SJSA1 (cell line): ENCODE results near the gene JMJD7. TPM values are rescaled to one million over a fixed set of nuclear protein-coding genes. Genes with fewer than 3 reads are reported as not detected.

Source experiments
- DNase-seq, 2 experiments: peaks; one replicate each; pipeline ENCODE4 v3.0.0-alpha.2; 2015 to 2020; ENCODE audit warnings: low spot score in 2 of 2, low read depth in 1 of 2
- H3K27ac ChIP-seq: fragments of 250-450 bp; sonication (Bioruptor Pico); 2 replicates; pipeline ENCODE4 v1.5.1; 2020; ENCODE audit warnings: mild to moderate bottlenecking, moderate library complexity
- H3K27me3 ChIP-seq: fragments of 250-450 bp; sonication (Bioruptor Pico); replicated peaks from 2 replicates; pipeline ENCODE4 v1.5.1; 2020; ENCODE audit warnings: mild to moderate bottlenecking, moderate library complexity
- H3K36me3 ChIP-seq: fragments of 250-450 bp; sonication (Bioruptor Pico); 2 replicates; pipeline ENCODE4 v1.5.1; 2020; ENCODE audit warnings: mild to moderate bottlenecking
- H3K4me1 ChIP-seq: fragments of 250-450 bp; sonication (Bioruptor Pico); replicated peaks from 2 replicates; pipeline ENCODE4 v1.6.1; 2021; ENCODE audit warnings: mild to moderate bottlenecking
- H3K4me3 ChIP-seq: fragments of 250-450 bp; sonication (Bioruptor Pico); 2 replicates; pipeline ENCODE4 v1.5.1; 2020; ENCODE audit warnings: mild to moderate bottlenecking
- H3K9me3 ChIP-seq: fragments of 250-450 bp; sonication (Bioruptor Pico); replicated peaks from 2 replicates; pipeline ENCODE4 v1.5.1; 2020; ENCODE audit warnings: mild to moderate bottlenecking
- total RNA-seq: library from RNA; depleted of rRNA; stranded (reverse); fragments of >200 nt; shearing (Covaris generic); gene quantifications from 2 replicates; pipeline ENCODE4 v1.2.3, GENCODE V29; 2014

JMJD7 gene
- total RNA-seq, 1 experiment from 2014 or later = 9.4 TPM

DNA sequence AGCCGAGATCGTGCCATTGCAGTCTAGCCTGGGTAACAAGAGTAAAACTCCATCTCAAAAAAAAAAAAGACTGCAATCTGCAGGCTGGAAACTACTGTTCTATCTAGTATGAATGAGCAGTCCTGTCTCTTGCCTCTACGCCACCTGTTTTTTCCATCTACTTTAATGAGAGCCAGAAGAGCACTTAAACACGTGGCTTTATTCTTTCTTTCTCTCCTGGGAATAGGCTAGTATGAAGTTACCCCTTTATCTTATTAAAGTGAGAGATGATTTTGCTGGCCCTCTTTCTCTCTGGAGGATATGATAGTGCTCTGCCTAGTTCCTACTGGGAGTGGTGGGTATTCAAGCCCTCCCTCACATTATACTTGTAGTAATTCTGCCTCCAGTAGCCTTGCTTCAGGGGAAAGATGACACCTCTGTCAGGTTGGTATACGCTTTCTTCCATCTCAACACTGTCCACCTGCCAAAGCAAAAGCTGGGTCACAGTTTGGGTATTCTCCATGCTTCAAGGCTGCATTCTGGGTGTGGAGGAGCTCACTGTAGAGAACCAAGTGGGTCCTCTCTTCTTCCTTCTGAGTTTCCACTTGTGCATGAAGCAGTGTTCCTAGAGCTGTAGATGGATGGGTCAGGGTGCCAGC lies 35.8 kb upstream of the JMJD7 start:
- Histone ChIP-seq H3K27me3 (no peaks in the 10 kb centered on the region), H3K9me3 (no peaks in the 10 kb centered on the region), H3K4me1 (peaks cover 53% of the 10 kb centered on the region), H3K27ac (peak overlapping the region; percentile 86), H3K4me3 (no peak overlapping the region), H3K36me3 (no peaks in the 10 kb centered on the region)
- DNase-seq = no peak

DNA sequence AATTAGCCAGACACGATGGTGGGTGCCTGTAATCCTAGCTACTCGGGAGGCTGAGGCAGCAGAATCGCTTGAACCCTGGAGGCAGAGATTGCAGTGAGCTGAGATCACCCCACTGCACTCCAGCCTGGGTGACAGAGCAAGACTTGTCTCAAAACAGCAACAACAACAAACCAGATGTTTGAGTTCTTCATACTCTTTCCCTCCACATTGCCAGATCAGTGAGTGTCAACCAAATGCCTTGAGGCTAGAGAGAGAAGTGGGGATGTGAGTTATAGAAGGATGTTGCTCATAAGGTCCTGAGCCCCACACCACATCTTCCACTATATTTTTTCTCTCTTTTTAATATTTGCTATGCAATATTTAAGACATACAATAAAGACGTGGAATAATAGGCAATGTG lies 33.8 kb upstream of the JMJD7 start:
- Histone ChIP-seq H3K4me3 (no peak overlapping the region), H3K27ac (0 out of 2 replicates have a peak overlapping the region, but pooled peaks have one; percentile 9), H3K27me3 (no peaks in the 10 kb centered on the region), H3K9me3 (no peaks in the 10 kb centered on the region), H3K36me3 (no peaks in the 10 kb centered on the region), H3K4me1 (peaks cover 53% of the 10 kb centered on the region)
- DNase-seq = no peak

DNA sequence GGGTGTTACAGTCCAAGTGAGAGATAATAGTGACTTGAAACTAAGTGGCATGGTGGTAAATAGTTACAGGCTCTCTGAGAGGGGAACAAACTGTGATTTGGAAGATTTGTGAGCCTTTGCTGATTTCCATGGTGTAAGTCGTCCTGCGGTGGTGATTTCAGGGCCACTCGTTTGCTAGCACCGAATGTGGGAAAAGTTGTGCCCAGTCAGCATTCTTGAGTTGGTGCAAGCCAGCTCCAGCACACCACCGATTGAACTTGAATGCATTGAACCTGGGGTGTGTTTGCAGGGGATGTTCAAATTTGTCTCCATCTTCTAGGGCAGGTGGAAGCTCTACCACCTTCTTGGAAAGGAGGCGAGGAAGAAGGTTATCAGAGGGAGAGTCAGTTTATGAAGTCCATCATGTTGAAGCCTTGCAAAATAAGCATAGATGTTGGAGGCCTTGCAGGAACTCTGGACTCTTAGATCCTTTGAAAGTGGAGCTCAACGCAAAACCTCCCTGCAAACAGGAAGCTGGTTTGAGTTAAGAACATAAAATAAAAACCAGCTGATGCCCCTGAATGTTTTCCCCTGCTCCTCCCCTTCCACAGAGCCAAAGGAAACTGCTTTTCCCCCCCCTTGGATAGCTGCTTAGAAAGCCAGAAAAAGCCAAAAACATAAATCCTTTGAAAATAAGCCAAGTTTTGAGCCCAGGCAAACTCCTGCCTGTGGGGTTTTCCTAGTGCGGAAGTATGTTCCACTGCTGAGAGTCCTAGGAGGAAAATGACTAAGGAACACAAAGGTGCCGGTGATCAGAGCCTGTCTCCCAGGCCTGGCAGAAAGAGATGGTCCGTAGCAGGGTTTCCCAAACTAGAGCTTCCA lies 31.7 kb upstream of the JMJD7 start:
- DNase-seq = peak in 1 of 2 experiments; percentile 30
- Histone ChIP-seq H3K36me3 (no peaks in the 10 kb centered on the region), H3K9me3 (no peaks in the 10 kb centered on the region), H3K27me3 (no peaks in the 10 kb centered on the region), H3K4me3 (no peak overlapping the region), H3K4me1 (peaks cover 33% of the 10 kb centered on the region), H3K27ac (peak overlapping the region; percentile 5; the same call in 1 of the 2 replicates)

DNA sequence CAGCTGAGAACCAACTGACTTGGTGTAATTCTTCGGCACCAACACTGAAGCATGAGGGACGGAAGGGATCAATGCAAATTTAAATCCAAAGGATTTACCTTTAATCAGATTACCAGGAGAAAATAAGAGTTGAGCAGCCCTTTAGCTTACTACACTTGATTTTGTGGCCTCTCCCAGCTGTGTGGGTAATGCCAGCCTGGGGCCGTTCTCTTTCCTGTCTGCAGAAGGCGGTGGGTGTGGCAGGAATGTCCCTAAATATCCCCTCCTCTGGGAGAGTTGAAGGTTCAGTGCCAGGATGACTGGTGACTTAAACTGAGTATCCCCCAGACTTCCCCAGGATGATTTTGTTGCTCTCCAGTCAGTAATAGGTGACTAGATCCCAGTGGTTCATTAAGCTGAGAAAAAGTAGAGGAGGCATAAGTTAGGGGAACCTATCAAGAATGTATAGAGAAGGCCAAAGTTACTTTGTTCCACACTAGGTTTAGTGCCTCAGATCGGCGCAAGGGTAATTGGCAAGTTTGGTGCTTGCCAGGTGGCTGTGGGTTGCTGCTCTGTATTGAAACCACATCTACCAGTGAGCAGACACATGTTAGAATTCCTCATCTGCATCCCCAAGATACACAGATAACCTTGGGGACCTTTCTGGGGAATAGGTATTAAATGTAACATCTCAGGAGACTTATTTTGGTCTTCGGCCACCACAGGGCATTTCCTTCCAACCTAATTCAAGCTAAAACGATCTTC lies 30.5 kb upstream of the JMJD7 start:
- H3K27ac ChIP-seq = no peak overlapping the region
- H3K9me3 ChIP-seq = no peaks in the 10 kb centered on the region
- H3K36me3 ChIP-seq = no peaks in the 10 kb centered on the region
- H3K4me1 ChIP-seq = peaks cover 30% of the 10 kb centered on the region
- no peaks in the 10 kb centered on the region for H3K27me3 ChIP-seq
- H3K4me3 ChIP-seq = no peak overlapping the region
- no peak for DNase-seq

DNA sequence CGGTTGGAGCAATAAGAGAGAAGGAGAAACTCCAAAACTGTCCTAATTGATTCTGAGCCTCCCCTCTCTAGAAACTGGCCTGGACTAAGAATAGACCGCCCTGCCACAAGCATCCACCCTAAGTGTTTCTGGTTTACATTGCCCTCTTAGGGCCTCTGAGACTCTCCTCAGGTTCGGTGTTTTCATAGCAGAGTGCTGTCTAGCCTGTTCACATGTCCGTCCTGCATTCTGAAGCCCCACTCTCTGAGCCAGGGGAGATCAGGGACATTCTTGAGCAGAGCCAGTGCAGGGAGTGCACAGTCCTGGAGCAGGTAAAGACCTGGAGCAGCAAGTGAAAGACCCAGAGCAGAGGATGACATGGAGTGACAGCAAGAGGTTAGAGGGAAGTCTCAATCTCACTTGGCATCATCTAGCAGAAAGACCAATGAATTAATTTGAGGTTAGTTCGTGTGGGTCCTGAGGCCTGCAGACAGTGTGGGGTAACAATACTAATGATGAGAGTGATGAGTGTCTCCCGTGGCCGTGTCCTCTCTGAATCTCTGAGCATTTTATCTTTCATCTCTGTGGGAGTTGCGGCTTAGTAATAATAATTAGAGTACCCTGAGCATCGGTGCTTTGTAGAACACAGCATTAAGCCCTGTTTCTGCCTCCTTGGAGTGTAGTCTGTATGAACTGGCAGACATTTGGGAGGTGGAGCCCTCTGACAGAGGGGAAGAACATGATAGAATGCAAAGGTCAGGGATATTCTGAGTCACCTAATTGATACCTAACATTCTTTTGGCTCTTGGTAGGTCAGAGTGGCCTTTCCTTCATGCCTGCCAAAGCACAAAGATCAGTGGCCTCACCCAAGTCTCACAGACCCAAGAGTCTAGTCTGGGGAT lies 29.0 kb upstream of the JMJD7 start:
- DNase-seq = no peak
- 0 out of 2 replicates have a peak, but pooled peaks cover 2% of the 10 kb centered on the region for H3K36me3 ChIP-seq

DNA sequence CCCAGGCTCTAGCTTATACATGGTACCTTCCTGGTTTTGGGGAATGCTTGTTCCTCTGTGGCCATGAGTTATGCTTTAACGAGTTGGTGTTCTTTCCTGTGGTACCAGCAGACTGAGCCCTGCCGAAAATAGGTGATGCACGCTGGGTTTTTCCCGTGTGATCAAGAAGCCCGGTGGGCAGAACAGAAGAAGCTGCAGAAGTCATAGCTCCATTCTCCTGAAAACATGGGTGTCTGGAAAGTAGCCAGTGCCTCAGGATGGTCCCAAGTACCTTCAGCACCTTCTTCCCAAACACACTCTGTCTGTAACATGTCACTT lies 28.4 kb upstream of the JMJD7 start:
- H3K36me3 ChIP-seq = 0 out of 2 replicates have a peak, but pooled peaks cover 2% of the 10 kb centered on the region
- no peak overlapping the region for H3K4me3 ChIP-seq
- H3K4me1 ChIP-seq = peaks cover 23% of the 10 kb centered on the region
- no peak overlapping the region for H3K27ac ChIP-seq
- DNase-seq = no peak
- no peaks in the 10 kb centered on the region for H3K27me3 ChIP-seq
- no peaks in the 10 kb centered on the region for H3K9me3 ChIP-seq

More for the DNA sequence above, 29.0 kb upstream of the JMJD7 start:
- Histone ChIP-seq H3K27me3 (no peaks in the 10 kb centered on the region), H3K4me1 (peaks cover 29% of the 10 kb centered on the region), H3K27ac (no peak overlapping the region), H3K9me3 (no peaks in the 10 kb centered on the region), H3K4me3 (no peak overlapping the region)

DNA sequence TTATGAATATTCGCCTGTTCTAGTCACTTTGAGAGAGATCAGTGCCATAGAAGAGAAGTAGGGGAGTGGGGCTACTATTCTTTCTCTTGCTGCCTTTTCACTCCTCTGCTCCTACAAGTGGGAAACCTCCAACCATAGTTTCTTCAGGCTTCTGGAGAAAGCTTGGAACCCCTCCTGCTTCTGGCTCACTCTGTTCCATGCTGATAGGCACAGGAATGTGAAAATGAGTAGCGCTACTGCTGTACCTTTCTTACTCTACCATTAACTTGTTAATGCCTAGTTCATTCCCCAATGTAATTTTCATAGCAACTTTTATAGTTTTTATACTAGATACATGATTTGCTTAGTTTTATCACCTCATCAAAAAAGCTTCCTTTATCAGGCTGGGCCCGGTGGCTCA lies 26.7 kb upstream of the JMJD7 start:
- DNase-seq = no peak
- 0 out of 2 replicates have a peak, but pooled peaks cover 2% of the 10 kb centered on the region for H3K36me3 ChIP-seq
- H3K4me1 ChIP-seq = peaks cover 19% of the 10 kb centered on the region
- H3K4me3 ChIP-seq = no peak overlapping the region
- H3K27ac ChIP-seq = no peak overlapping the region
- no peaks in the 10 kb centered on the region for H3K9me3 ChIP-seq
- H3K27me3 ChIP-seq = no peaks in the 10 kb centered on the region

DNA sequence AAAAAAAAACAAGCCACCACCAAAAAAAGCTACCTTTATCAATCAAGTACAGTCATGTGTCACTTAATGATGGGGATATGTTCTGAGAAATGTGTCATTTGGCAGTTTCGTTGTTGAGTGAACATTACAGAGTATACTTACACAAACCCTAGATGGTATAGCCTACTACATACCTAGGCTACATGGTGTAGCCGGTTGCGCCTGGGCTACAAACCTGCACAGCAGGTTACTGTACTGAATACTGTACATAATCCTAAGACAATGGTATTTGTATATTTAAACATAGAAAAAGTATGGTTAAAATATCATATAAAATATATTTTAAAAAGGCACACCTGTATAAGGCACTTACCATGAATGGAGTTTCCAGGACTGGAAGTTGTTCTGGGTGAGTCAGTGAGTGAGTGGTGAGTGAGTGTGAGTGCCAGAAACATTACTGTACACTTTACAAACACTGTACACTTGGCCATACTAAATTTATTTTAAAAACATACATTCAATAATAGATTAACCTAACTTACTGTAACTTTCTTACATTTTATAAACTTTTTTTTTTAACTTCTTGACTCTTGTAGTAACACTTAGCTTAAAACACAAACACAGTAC lies 25.9 kb upstream of the JMJD7 start:
- H3K27ac ChIP-seq = peak overlapping the region; percentile 6; the same call in 1 of the 2 replicates
- peaks cover 11% of the 10 kb centered on the region for H3K4me1 ChIP-seq

DNA sequence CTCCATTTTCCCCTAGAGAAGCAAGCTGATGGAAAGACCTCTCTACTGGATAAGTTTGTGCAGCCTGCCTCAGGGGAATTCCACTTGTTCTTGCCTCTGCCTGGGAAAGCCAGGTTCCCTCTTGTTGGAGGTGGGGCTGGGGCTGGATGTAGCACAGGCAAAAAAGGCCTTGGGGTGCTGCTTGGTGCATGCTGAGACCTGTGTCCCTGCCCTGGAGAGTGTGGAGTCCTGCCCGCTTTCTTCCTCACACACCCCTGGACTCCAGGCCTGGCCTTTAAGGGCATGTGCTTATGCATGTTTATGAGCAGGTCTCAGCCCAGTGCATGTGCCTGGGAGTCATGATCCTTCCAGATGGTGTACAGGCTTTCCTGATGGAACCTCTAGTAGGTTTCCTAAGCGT lies 23.5 kb upstream of the JMJD7 start:
- Histone ChIP-seq H3K4me1 (peaks cover 18% of the 10 kb centered on the region), H3K36me3 (peaks cover 2% of the 10 kb centered on the region; the same call in 1 of the 2 replicates), H3K27ac (no peak overlapping the region), H3K27me3 (no peaks in the 10 kb centered on the region), H3K9me3 (no peaks in the 10 kb centered on the region), H3K4me3 (no peak overlapping the region)
- no peak for DNase-seq

More for the DNA sequence above, 25.9 kb upstream of the JMJD7 start:
- H3K27me3 ChIP-seq = no peaks in the 10 kb centered on the region
- DNase-seq = no peak
- no peak overlapping the region for H3K4me3 ChIP-seq
- H3K9me3 ChIP-seq = no peaks in the 10 kb centered on the region
- 0 out of 2 replicates have a peak, but pooled peaks cover 2% of the 10 kb centered on the region for H3K36me3 ChIP-seq

DNA sequence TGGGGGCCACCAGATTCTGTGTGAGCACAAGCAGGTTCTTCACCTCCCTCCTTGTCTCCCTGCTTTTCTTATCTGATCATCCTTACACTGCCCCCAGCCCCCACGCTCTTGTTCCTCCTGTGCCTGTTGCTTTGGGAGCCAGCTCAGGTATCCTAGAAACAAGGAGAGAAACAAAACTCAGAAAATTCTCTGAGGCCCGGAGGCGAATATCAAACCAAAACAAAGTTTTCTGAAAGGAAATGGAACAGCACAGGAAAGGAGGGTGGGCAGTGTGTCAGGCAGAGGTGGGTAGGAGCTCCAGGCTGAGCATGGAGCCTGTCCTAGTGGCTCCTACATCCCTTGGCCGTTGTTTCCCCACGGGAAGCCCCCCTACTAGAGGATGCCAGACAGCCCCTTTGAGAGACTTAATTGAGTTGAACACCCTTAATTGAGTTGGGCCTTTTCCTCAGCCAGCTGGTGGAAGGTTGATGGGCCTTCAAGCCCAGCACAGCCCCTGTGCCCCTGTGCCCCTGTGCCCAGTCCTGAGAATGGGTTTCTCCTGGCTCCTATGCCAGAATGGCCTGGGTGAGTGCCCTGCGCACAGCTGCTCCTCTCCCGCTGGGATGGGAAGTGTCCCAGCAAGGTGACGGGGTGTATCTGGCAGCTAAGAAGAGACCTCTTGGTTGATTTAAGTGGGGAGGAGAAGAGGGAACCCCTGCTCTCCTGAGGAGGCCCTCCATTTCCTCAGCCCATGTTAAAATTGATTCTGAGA lies 22.8 kb upstream of the JMJD7 start:
- Histone ChIP-seq H3K27me3 (no peaks in the 10 kb centered on the region), H3K9me3 (no peaks in the 10 kb centered on the region), H3K36me3 (peaks cover 2% of the 10 kb centered on the region; the same call in 1 of the 2 replicates), H3K27ac (no peak overlapping the region), H3K4me3 (no peak overlapping the region), H3K4me1 (peaks cover 23% of the 10 kb centered on the region)
- DNase-seq = no peak

DNA sequence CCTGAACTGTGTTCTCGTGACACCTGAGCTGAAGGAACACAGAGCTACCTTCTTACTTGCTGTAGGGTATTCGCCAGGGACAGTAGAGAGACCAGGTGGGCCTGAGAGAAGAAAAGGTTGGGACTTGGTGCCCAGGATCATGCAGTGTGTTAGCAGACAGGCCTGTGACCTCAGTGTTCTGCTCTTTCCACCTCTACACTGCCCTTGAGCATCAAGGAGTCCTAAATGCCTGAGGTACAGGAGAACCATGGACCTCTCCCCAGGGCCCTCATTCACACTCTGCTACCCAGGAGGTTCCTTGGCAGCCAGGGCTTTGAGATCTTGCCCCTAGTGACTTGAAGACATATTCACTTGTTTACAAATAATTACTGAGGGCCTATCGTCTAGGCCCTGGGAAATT lies 22.2 kb upstream of the JMJD7 start:
- H3K4me1 ChIP-seq = peaks cover 25% of the 10 kb centered on the region
- no peak overlapping the region for H3K4me3 ChIP-seq
- no peaks in the 10 kb centered on the region for H3K27me3 ChIP-seq
- H3K9me3 ChIP-seq = no peaks in the 10 kb centered on the region
- no peak for DNase-seq
- H3K36me3 ChIP-seq = peaks cover 2% of the 10 kb centered on the region; the same call in 1 of the 2 replicates
- no peak overlapping the region for H3K27ac ChIP-seq
